NCI-H146 (cell line): ENCODE data around the gene GALNT9.
"Not testable (repeated sequence)": the region's sequence is repeated elsewhere in the genome, so short reads cannot be mapped to it uniquely, and the experiment has no call there.

ENCODE experiments used
- DNase-seq: peaks from one replicate; lab custom pipeline; 2025; lab: John Stamatoyannopoulos, UW

The GALNT9 gene

DNA sequence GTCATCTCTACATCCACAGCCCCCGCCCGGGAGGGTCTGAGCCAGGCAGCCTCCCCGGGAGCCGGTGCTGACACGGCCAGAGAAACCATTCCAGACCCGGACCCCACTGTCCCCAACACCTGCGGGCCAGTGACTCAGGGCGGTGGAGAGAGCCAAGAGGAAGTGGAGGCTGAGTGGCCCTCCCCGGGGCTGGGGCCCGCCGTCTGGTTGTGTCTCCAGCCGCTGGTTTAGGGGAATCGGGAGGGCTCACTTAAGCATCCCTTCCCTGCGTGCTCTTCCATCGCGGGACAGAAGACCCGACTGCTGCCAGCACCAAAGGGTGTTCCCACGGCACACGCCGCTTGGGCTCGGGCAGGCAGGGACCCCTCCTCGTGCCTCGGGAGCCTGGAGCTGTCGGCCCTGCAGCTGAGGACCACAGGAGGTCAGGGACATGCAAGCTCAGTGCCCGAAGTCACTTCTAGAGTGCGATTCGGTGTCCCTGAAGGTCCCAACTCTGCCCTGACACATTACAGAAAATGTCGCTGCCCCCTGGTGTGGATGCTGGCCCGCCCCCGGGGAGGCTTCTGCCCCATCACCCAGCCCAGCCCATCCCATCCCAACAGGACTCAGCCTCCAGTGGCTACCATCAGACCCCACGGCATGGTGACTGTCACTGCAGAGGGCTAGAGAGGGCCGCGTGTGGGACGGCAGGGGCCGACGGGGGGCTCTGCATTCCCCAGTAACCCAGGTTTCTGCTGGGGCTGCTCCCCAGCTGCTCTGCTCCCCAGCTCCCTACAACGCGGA is 50.8 kb downstream of the GALNT9 start:
- no peak for DNase-seq

- DNase-seq, result no peak
These were observed 51.4 kb downstream of the GALNT9 start for GRCh38 chr12:132277949-132278348.

DNA sequence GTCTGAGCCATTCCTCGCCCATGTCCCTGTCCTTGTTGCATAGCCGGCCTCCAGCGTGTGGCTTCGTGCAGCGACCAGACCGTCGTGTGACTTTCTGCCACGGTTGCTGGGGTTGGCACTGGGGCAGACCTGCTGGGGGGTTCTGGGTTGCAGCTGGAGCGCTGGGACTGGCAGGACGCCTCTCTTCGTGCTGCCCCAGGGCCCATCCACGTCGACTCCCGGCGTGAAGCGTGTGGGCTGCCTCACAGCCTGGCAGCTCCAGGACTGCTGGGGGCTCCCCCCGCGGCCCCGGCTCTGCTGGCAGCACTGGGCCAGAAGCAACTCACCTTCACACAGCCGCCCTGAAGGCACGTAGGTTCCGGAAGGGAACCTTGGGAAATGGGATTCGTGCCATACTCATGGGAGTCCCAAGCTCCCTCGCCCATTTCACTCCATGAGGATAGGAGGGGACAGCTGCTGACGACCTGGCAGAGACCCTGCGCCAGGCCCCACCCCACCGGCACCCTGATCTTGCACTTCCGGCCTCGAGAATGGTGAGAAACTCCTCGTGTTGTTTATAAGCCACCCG is 51.9 kb downstream of the GALNT9 start:
- no peak for DNase-seq

GRCh38 chr12:132276827-132277373 is 52.5 kb downstream of the GALNT9 start:
- no peak for DNase-seq

DNA sequence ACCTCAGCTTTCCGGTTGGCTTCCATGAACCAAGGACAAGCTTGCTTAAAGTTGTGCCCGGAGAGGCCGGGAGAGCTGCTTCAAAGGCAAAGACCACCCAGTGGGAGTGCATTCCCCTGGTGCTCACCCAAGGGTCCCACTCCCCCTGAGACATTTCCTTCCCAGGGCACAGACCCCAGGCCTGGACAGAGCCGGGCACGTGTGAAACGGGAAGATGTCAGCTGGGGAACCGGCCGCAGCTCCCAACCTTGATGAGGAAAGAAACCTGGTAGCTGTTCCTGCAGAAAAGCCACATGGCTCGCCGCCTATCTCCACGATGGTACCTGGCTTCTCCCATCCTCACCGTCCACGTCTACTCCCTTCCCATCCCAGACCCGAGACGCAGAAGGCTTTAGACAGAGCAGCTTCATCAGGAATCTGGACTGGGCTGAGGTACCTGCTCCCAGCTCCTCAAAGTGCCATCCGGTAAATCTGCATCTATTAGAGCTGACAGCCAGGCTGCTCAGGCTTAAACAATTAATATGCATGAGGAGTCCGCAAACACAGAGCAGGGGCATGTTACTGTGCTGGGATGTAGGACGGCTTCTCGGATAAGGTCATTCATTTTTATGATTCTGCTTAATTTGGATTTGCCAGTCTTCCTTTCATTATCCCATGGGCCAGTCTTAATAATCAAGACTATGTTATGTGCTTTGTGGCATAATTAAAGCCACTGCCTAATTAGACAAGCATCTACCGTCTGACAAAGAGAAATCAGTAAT is 53.1 kb downstream of the GALNT9 start:
- no peak for DNase-seq

- no peak for DNase-seq
These were observed 53.8 kb downstream of the GALNT9 start for GRCh38 chr12:132275631-132276030.

DNA sequence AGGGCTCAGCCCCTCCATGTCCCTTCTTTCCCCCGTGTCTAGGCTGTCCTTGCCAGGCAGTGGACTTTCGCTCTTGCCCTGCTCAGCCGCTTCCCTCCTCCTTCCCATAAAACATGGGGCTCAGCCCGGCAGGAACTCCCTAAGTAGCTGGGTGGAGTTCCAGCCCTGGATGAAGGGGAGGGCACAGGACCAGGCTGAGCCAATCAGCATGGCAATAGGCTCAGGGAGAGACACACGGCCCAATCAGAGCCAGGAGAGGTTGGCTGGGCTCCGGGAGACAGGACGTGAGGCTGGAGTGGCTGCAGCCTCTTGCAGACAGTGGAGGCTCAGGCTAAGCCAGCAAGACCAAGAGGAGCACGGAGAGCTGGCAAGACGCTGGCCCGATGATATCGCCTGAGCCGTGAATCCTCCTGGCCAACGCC is 54.3 kb downstream of the GALNT9 start:
- DNase-seq, result no peak

- DNase-seq, result no peak
These were observed 55.4 kb downstream of the GALNT9 start for GRCh38 chr12:132273992-132274334.

DNA sequence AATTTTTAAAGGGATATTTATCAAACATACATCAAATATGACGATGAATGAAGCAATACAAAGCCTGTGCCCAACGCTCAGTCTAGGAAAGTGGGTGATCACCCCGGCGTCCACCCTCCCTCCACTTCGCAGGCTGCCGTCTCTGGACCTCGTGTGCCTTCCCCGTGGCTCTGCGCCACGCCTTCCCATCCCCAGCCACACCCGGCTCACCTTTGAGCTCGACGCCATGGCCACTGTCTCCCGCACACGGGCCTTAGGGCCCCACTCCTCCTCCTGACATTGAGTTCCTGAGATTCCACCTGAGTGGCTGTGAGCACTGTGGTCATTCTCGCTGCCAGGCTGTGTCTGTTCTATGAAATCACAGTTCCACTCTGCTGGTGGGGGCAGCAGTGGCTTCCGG is 56.7 kb downstream of the GALNT9 start:
- no peak for DNase-seq

GRCh38 chr12:132271755-132272092 is 57.7 kb downstream of the GALNT9 start:
- DNase-seq, result no peak

DNA sequence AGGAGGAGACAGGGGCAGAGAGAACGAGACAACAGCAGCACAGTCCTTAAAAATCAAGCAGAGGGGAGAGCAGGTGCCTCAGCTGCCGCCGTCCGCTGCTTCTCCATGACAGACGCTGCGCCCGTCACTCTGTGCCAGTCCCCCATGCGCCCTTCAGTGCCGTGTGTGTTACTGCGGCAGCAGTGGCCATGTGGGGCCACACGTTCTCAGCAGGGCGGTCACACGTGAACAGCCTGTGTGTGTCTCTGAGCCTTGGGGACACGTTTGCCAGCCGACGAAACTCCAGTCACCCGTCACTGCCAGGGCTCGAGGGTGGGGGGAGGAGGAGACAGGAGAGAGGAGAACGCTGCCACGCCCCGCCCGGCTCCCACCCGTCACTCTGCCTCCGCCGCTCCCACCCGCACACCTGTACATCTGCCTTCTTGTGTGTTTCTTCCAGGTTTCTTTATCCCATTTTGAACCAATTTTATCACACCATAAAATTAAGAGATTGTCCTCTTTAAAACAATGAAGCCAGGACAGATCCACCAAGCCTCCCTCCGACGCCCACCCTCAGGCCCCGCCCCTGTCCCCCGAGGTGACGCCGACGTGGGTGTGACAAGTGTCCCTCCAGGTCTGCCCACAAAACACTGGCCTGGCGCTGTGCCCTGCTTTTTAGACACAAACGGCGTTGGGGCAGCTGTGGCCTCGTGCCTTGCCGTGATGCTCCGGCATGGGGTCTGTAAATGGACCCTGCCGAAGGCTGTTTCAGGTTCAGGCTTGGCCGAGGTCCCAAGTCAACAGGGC is 58.2 kb downstream of the GALNT9 start:
- DNase-seq, result no peak

DNA sequence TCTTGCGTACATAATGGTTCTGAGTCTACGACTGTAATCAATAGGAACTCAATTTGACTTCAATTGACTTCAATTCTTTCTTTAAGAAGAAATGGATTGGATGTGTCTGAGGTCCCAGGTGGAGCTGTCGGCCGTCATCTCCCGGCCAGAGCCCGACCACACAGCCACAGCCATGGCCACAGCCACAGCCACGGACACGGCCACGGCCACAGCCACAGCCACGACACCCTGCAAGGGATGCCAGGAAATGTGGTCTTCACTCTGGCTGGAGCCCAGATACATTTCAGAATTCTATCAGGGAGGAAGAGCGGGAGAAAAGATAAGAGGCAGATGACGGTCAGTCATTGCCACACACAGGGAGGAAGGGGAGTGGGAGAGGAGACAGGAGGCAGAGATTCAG is 58.9 kb downstream of the GALNT9 start:
- no peak for DNase-seq

- no peak for DNase-seq
These were observed 60.0 kb downstream of the GALNT9 start for GRCh38 chr12:132269271-132269968.

GRCh38 chr12:132268674-132269073 is 60.7 kb downstream of the GALNT9 start:
- DNase-seq, result no peak

DNA sequence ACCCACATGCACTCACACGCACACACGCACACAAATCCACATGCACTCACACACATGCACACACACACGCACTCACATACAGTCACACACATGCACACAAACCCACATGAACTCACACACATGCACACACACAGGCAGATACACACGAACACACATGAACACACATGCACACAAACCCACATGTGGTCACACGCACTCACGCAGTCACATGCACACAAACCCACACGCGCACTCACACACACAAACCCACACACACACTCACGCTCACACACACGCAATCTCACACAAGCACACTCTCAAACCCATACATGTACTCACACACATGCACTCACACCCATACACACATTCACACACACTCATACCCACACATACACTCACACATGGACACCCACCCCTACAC is 61.5 kb downstream of the GALNT9 start:
- DNase-seq, result no peak

- DNase-seq, result no peak
These were observed 62.6 kb downstream of the GALNT9 start for GRCh38 chr12:132266802-132267201.

- no peak for DNase-seq
These were observed 63.0 kb downstream of the GALNT9 start for GRCh38 chr12:132266370-132266769.

- not testable (repeated sequence) for DNase-seq
These were observed 63.6 kb downstream of the GALNT9 start for GRCh38 chr12:132265822-132266221.

- no peak for DNase-seq
These were observed 64.2 kb downstream of the GALNT9 start for GRCh38 chr12:132265056-132265800.

- no peak for DNase-seq
These were observed 65.0 kb downstream of the GALNT9 start for GRCh38 chr12:132264086-132265010.
